ENCODE data around the gene SMYD2. TPM values are rescaled to one million over a fixed set of nuclear protein-coding genes. Genes with fewer than 3 reads are reported as not detected.
A peak's percentile ranks its signal among the peaks of the same experiment; 100 is the strongest.

The SMYD2 gene
- total RNA-seq (2022) (36.1 and 47.5 TPM in 2 replicates), Bru-seq, nascent RNA (percentile 75 among the genes with signal in this experiment), BruChase-seq, experiment 1, labeled RNA remaining after a 6-hour chase (percentile 66 among the genes with signal in this experiment), BruChase-seq, experiment 2, labeled RNA remaining after a 2-hour chase (percentile 70 among the genes with signal in this experiment)
- long read RNA-seq, transcript SMYD2-201 (12 exons, 1,671 nt) = major isoform, 61 of 79 reads
- long read RNA-seq, partial matches to known transcripts = 8 of 79 reads
- long read RNA-seq, other reads (novel, unspliced or antisense) = 6 of 79 reads

GRCh38 chr1:214281021-214281719, at the start of gene SMYD2:
Gene SMYD2 (plus strand): TSS chr1:214281159. CDS start chr1:214281255, 96 bp downstream.
- Mint-ChIP-seq H3K4me3 (ENCODE audit: low read depth, unreplicated experiment) (peak within 1 kb of the TSS; percentile 80), H3K27ac (ENCODE audit: unreplicated experiment) (peak within 1 kb of the TSS; percentile 78), H3K36me3 (ENCODE audit: insufficient read depth, unreplicated experiment) (peaks cover 24% of the 10 kb centered on the region), H3K27me3 (ENCODE audit: unreplicated experiment) (no peaks in the 10 kb centered on the region), H3K4me1 (ENCODE audit: low read depth, unreplicated experiment) (peaks cover 33% of the 10 kb centered on the region), H3K9me3 (ENCODE audit: low read depth, unreplicated experiment) (no peaks in the 10 kb centered on the region)
- no TSS peak for BruUV-seq (replicated peaks)
- peak; percentile 82 for DNase-seq
- CTCF ChIA-PET = interaction anchor here (0.6 to 1.0 kb wide), 2 partner anchors 51 to 67 kb away, joined by 3 to 6 read pairs; no protein-coding TSS in a partner anchor
- TF ChIP-seq CTCF (IDR thresholded peaks at IDR 0.05; ENCODE audit: unreplicated experiment) = no peak
- intact Hi-C loops (cut with micrococcal nuclease; ENCODE audit: unreplicated experiment) = loop anchor here (5.0 kb wide), 1 partner anchor 46 kb away; no protein-coding TSS in a partner anchor

GRCh38 chr1:214233856-214234634, 46.9 kb upstream of the SMYD2 start:
- Mint-ChIP-seq H3K27ac (ENCODE audit: unreplicated experiment) (no peak overlapping the region), H3K4me3 (ENCODE audit: low read depth, unreplicated experiment) (no peak overlapping the region), H3K4me1 (ENCODE audit: low read depth, unreplicated experiment) (no peaks in the 10 kb centered on the region), H3K9me3 (ENCODE audit: low read depth, unreplicated experiment) (no peaks in the 10 kb centered on the region), H3K36me3 (ENCODE audit: insufficient read depth, unreplicated experiment) (no peaks in the 10 kb centered on the region), H3K27me3 (ENCODE audit: unreplicated experiment) (peaks cover 12% of the 10 kb centered on the region)
- no TSS peak for BruUV-seq (replicated peaks)
- DNase-seq = no peak
- CTCF ChIA-PET = no interaction called here
- no peak for TF ChIP-seq CTCF (IDR thresholded peaks at IDR 0.05; ENCODE audit: unreplicated experiment)
- intact Hi-C loops (cut with micrococcal nuclease; ENCODE audit: unreplicated experiment) = no loop called here

GRCh38 chr1:214234635-214235025, 46.3 kb upstream of the SMYD2 start:
- H3K27ac Mint-ChIP-seq (ENCODE audit: unreplicated experiment) = no peak overlapping the region

More at GRCh38 chr1:214234635-214235025, 46.3 kb upstream of the SMYD2 start:
- intact Hi-C loops (cut with micrococcal nuclease; ENCODE audit: unreplicated experiment) = no loop called here
- CTCF ChIA-PET = no interaction called here
- DNase-seq = no peak
- BruUV-seq (replicated peaks) = no TSS peak
- Mint-ChIP-seq H3K27me3 (ENCODE audit: unreplicated experiment) (peaks cover 12% of the 10 kb centered on the region), H3K9me3 (ENCODE audit: low read depth, unreplicated experiment) (no peaks in the 10 kb centered on the region), H3K4me1 (ENCODE audit: low read depth, unreplicated experiment) (no peaks in the 10 kb centered on the region), H3K36me3 (ENCODE audit: insufficient read depth, unreplicated experiment) (no peaks in the 10 kb centered on the region), H3K4me3 (ENCODE audit: low read depth, unreplicated experiment) (no peak overlapping the region)
- no peak for TF ChIP-seq CTCF (IDR thresholded peaks at IDR 0.05; ENCODE audit: unreplicated experiment)
